Measurements from ENCODE around the gene EFCAB10.
"Not testable (repeated sequence)": the region's sequence is repeated elsewhere in the genome, so short reads cannot be mapped to it uniquely, and the experiment has no call there.

Gene EFCAB10

DNA sequence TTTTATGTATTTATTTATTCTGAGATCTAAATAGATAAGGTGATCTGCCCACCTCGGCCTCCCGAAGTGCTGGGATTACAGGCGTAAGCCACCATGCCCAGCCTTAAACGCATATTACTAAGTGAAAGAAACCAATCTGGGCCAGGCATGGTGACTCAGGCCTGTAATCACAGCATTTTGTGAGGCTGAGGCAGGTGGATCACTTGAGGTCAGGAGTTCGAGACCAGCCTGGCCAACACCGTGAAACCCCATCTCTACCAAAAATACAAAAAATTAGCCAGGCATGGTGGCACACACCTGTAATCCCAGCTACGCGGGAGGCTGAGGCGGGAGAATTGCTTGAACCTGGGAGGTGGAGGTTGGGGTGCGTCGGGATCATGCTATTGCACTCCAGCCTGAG is 56.9 kb downstream of the EFCAB10 start:
- not testable (repeated sequence) for DNase-seq (ENCODE audit: low spot score in 2 of 2); H3K9me3 Mint-ChIP-seq; H3K27ac Mint-ChIP-seq; ATAC-seq; H3K4me3 Mint-ChIP-seq
- Mint-ChIP-seq H3K36me3 (peaks cover 11% of the 10 kb centered on the region), H3K4me1 (peaks cover 15% of the 10 kb centered on the region)

DNA sequence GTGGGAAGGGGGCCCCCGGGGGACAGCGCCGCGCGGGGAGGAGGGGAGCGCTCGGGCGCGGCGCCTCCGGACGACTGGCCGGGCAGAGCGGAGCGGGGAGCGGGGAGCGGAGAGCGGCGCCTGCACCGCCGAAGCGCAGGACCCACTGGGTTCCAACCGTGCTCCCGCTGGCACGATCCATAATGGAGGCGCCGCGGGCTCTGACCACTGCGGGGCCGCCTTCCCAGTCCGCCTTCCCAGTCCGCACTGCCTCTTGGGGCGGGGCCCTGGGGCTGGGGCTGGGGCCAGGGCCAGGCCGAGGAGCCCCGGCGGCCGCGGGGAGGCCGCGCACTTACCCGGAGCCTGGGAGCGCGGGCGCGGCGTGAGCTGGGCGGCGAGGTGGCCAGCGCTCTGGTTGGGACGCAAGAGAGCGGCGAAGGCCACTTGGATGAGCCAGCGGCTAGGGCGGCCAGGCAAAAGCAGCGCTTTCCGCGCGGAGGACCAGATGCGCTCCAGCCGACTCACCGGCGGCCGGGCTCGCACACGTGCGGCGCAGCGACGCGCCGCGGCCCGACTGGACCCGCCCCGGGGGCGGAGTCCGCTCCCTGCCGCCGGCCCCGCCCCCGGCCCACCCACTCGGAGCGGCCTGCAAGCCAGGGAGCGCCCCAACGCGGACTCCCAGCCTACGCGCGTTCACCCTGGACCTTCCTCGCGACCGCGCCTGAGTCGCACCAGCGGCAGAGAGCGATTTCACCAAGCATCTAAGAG is 59.4 kb downstream of the EFCAB10 start, which contains the start of gene PUS7:
TSS of gene PUS7 (minus strand) at position 555 of the 747 bp plus-strand sequence. CDS start 13,759 bp downstream, outside the sequence.
- H3K4me3 Mint-ChIP-seq: peak within 1 kb of the TSS; percentile 94
- ATAC-seq (peak; percentile 93), DNase-seq (ENCODE audit: low spot score in 2 of 2) (peak; percentile 62 to 87)
- peaks cover 35% of the 10 kb centered on the region for H3K36me3 Mint-ChIP-seq
- H3K27ac Mint-ChIP-seq: peak within 1 kb of the TSS; percentile 94
- H3K4me1 Mint-ChIP-seq: peaks cover 17% of the 10 kb centered on the region
- no peaks in the 10 kb centered on the region for H3K9me3 Mint-ChIP-seq

- DNase-seq (ENCODE audit: low spot score in 2 of 2) (peak; percentile 31 to 83), ATAC-seq (peak; percentile 72)
- H3K36me3 Mint-ChIP-seq: peaks cover 42% of the 10 kb centered on the region
- no peaks in the 10 kb centered on the region for H3K9me3 Mint-ChIP-seq
- peak overlapping the region; percentile 94 for H3K27ac Mint-ChIP-seq
- H3K4me1 Mint-ChIP-seq: peaks cover 17% of the 10 kb centered on the region
- H3K4me3 Mint-ChIP-seq: peak overlapping the region; percentile 94
Observed at GRCh38 chr7:105521027-105521716, 60.1 kb downstream of the EFCAB10 start.

DNA sequence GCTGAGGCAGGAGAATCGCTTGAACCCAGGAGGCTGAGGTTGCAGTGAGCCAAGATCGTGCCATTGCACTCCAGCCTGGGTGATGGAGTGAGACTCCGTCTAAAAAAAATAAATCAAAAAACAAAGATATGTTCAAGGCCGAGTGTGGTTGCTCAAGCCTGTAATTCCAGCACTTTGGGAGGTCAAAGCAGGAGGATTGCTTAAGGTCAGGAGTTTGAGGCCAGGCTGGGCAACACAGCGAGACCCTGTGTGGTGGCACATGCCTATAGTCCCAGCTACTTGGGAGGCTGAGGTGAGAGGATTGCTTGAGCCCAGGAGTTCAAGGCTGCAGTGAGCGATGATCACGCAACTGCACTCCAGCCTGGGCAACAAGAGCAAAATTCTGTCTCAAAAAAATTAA is 60.7 kb downstream of the EFCAB10 start:
- Mint-ChIP-seq H3K4me1 (peaks cover 17% of the 10 kb centered on the region), H3K4me3 (peak overlapping the region; percentile 94), H3K36me3 (peaks cover 44% of the 10 kb centered on the region)
- not testable (repeated sequence) for H3K9me3 Mint-ChIP-seq; H3K27ac Mint-ChIP-seq; ATAC-seq; DNase-seq (ENCODE audit: low spot score in 2 of 2)

DNA sequence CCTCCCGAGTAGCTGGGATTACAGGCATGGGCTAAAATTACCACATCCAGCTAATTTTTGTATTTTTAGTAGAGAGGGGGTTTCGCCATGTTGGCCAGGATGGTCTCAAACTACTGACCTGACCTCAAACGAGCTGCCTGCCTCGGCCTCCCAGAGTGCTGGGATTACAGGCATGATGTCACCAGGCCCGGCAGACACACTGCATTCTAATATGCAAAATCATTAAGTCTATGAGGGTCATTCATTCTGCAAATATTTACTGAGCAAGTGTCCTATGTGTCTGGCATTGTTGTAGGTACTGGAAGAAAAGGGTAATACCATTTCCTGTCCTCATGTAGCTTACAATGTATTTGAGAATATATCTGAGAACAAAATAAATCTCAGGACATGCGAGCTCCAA is 61.9 kb downstream of the EFCAB10 start:
- Mint-ChIP-seq H3K36me3 (peaks cover 44% of the 10 kb centered on the region), H3K4me3 (peak overlapping the region; percentile 94), H3K9me3 (no peaks in the 10 kb centered on the region), H3K27ac (no peak overlapping the region), H3K4me1 (peaks cover 23% of the 10 kb centered on the region)
- ATAC-seq (no peak), DNase-seq (ENCODE audit: low spot score in 2 of 2) (no peak)

- H3K27ac Mint-ChIP-seq; H3K4me3 Mint-ChIP-seq; DNase-seq (ENCODE audit: low spot score in 2 of 2); ATAC-seq; H3K9me3 Mint-ChIP-seq: not testable (repeated sequence)
- peaks cover 43% of the 10 kb centered on the region for H3K36me3 Mint-ChIP-seq
- H3K4me1 Mint-ChIP-seq: peaks cover 27% of the 10 kb centered on the region
Observed at GRCh38 chr7:105515610-105516009, 65.7 kb downstream of the EFCAB10 start.
